T-helper 22 cell (primary cell): ENCODE measurements around the gene KIAA1549.
"Not testable (repeated sequence)": the region's sequence is repeated elsewhere in the genome, so short reads cannot be mapped to it uniquely, and the experiment has no call there.

Experiments used
- DNase-seq: peaks from one replicate; pipeline ENCODE4 v3.0.0-alpha.2; 2020; ENCODE audit warnings: low read depth

Gene KIAA1549

DNA sequence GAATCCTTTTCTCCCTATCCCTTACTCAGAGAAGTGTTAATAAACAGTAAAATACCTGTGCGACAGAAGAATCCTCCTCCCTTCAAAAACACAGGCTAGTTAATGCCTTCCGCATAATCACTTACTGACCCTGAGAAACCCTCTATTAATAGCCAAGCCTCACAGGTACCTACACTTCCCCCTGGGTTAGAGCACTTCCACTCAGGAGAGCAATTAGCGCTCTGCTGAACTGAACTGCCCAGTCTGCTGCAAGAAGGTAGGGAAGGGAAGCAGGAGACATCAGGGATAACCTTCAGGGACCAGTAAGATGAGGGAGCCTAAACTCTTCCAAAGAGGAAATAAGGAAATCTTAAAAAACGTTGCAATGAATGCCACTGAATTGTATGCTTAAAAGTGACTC lies 39.6 kb downstream of the KIAA1549 start:
- no peak for DNase-seq

DNA sequence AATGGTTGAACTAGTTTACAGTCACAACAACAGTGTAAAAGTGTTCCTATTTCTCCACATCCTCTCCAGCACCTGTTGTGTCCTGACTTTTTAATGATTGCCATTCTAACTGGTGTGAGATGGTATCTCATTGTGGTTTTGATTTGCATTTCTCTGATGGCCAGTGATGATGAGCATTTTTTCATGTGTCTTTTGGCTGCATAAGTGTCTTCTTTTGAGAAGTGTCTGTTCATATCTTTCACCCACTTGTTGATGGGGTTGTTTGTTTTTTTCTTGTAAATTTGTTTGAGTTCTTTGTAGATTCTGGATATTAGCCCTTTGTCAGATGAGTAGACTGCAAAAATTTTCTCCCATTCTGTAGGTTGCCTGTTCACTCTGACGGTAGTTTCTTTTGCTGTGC lies 40.6 kb downstream of the KIAA1549 start:
- not testable (repeated sequence) for DNase-seq

DNA sequence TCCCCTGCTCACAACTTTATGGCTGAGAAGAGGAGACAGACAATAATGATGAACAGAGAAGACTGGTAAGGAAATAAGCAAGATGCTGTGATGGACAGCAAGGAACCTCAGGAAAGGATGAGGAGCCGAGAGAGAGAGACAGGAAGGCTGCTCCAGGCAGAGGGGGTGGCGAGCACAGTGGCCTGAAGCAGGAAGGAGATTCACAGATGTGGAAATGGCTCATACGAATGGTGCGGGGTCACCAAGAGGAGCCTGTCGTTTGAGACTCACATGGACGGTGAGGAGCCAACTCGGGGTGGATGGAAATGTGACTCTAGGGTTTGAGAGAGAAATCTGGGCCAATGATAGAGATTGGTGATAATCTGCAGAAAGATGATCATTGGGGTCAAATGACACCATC lies 43.7 kb downstream of the KIAA1549 start:
- DNase-seq = no peak

DNA sequence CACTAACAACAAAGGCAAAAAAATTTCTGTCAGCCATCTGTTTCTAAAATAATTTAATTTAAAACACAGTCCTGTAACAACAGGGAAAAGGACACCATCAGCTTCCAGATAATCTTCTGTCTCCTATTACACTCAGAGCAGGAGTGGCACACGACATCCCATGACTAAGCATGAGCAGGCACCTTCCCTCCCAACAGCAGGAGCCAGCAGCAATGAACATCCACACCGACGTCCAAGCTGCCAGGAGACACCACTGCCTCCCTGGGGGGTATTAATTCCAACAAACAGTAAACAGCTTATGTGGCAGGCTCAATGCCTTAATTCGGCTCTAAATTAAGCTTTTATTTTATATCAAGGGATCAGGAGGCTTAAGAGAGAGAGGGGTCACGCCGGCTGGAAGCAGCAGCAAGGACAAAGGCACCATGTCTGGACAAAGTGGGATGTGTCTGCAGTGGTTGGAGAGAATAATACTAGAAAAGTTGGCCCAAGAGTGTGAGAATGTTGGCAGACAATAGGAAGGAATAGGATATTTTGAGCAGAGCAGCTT lies 45.7 kb downstream of the KIAA1549 start:
- no peak for DNase-seq

DNA sequence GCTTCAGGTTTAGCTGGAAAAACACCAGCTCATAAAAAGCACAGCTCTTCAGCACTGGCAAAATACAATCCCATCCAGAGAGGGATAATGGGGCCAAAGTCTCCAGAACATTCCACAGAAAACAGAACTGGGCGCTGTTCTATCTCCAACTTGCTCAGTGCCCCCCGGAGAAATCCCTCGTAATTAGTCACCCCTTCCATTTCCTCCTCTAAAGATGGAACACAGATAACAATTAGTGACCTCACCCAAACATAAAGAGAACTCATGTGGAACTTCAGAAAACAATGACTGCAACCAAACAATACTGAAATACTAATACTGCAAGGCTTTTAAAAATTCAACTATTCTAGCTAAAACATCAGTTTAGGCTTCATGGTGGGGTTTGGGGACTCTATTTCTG lies 46.3 kb downstream of the KIAA1549 start:
- no peak for DNase-seq

DNA sequence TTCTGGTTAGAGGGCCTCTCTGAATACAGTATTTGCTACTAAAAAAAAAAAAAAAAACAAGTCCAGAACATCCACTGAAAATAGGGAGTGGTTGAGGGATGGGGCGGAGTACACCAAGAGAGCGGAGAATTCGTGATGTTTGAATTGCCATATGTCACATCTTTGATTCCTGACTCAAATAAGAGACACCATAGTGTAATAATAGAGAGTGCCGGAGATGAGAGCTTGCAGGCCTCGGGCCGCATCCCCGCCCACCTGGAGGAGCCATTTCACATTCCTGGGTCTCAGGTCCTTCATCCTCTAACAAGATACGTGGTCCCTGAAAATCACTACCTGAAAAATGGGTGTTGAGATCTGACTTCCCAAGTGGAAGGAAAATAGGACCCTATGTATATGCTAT lies 46.8 kb downstream of the KIAA1549 start:
- no peak for DNase-seq

DNA sequence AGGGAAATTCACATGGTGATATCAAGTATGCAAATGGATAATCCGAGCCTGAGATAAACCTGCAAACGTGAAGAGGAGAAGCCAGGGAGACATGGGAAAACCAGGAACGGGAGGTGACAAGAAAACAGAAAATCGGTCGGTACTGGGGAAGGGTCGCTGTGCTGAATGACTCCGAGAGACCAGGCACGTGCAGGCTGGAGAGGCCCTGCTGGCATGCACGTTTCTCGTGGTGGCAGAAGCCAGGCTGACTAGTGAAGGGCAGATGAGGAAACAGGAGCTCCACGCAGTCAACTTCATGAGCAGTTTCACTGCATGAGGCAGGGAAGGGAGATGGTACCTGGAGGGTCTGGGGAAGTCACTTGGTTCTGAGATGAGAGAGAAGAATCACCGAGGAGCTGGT lies 48.3 kb downstream of the KIAA1549 start:
- DNase-seq = no peak

DNA sequence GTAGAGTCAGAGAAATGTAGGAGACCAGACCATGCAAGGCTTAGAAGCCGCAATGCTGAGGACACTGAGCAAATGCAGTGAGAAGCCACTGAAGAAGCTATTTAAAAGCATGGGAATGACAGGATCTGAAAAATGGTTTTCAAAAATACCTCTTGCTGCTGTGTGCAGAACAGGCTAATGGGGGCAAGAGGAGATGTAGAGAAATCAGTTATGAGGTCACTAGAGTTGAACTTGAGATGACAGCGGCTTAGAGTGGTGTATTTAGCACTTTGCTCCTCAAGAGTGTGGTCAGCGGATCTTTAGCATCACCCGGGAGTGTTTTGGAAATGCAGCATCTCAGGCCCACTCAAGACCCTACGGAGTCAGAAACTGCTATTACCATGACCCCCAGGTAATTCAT lies 48.8 kb downstream of the KIAA1549 start:
- no peak for DNase-seq

DNA sequence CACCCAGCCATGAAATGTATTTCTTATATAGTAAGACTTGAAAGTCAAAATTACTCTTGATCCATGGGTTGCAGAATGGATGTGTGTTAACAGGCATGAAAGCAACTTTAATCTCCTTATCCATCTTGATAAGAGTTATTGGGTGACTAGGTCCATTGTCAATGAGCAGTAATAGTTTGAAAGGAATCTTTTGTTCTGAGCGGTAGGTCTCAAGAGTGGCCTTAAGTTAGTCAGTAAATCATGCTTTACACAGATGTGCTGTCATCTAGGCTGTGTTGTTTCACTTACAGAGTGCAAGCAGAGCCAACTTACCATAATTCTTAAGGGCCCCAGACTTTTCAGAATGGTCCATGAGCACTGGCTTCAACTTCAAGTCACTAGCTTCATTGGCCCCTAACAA lies 51.2 kb downstream of the KIAA1549 start:
- no peak for DNase-seq

DNA sequence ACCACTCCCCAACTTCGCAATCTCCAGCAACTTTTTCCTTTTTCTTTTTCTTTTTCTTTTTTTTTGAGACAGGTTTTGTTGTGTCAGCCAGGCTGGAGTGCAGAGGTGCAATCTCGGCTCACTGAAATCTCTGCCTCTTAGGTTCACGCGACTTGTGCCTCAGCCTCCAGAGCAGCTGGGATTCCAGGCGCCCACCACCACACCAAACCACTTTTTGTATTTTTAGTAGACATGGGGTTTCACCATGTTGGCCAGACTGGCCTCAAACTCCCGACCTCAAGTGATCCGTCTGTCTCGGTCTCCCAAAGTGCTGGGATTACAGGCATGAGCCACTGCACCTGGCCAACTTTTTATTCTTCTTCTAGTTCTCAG lies 55.0 kb downstream of the KIAA1549 start:
- DNase-seq = no peak

DNA sequence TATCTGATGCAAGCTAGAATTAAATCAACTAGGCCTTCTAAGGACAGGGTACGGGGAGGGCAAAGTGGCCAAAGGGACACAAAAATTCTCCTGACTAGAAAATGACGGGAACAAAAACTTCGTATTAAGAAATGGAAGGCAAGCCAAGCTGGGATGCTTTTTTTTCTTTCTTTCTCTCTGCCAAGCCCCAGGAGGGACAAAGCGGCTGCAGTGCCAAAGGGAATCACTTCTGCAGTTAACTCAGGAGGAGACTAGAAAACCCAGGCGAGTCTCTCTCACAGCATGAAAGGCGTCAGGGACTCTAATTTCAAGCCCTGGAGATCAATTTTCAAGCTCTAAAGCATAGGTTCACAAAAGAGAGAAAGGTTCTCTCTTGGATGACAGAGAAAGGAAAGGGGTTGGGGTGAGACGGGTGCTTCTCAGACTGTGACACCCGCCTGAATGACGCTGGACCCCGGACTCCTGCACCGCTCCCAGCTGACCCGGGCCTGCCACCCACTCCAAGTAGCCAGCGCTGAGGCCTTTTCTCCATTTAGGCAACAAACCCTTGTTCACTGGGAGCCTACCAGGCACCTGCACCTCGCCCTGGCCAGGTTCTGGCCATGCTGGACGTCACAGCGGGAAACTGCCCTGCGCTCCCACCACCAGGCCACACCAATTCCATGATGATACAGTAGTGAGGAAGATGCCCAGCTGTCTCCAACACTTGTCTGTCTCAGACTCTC lies 56.5 kb downstream of the KIAA1549 start:
- no peak for DNase-seq

DNA sequence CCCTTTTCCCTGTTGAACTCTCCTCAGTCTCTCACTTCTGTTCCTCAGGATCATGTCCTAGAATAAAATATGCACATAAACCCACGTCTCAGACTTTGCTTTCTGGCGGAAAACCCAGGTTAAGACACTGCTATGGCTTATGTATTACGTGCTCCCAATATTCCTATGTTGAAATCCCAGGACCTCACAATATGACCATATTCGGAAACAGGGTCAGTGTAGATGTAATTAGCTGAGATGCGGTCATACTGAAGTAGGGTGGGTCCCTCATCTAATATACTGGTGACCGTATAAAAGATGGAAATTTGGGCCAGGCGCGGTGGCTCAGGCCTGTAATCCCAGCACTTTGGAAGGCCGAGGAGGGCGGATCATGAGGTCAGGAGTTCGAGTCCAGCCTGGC lies 59.9 kb downstream of the KIAA1549 start:
- no peak for DNase-seq

DNA sequence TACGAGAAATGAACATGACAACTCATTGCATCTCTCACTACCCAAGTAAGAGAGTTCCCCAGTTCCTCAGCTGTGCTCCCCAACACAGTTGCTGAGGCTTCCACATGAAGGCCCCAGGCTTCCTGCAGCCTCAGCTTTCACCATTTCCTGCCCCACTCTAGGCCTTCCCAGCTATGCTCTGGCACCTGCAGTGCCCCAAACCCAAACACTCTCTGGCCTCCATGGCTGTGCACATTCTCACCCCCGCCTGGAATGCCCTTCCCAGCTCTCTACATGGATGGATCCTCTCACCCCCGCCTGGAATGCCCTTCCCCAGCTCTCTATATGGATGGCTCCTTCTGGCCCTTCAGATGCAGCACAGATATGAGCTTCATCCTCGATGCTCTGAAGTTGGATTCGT lies 61.3 kb downstream of the KIAA1549 start:
- DNase-seq = no peak

DNA sequence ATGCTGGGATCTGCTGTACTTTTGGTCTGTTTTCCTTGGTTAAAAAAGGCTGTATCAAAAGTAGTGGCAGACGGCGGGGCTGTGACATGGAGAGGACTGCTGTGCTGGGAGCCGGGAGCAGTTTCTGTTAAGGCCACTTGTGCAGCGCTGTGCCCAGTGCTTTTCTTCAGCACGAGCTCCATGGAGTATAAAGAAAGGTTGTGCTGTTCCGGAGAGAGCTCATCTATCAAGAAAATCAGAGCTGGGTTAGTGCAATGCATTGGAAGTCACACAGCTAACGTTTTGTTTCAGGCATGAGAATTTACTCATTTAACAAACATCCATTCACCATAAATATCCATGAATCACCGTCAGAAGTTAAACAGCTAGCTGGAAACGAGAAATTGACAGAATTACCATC lies 62.0 kb downstream of the KIAA1549 start:
- DNase-seq = no peak

DNA sequence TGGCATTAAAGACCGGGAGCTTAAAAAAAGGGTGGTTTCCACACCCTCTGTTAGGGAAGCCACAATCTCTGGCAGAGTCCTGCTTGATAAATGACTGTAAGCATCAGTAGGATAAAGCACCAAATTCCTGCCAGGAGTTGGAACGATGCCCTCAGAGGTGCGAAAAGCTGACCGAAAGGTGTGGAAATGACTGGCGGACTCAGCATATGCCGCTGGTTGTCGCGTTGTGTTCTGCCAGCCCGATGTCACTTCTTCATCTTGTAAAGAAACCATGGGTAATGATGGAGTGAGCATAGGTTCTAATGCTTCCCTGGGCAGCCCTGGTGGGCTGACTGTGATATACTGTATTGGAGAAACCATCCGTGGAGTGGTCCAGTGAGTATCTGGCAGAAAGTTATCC lies 62.4 kb downstream of the KIAA1549 start:
- DNase-seq = no peak

DNA sequence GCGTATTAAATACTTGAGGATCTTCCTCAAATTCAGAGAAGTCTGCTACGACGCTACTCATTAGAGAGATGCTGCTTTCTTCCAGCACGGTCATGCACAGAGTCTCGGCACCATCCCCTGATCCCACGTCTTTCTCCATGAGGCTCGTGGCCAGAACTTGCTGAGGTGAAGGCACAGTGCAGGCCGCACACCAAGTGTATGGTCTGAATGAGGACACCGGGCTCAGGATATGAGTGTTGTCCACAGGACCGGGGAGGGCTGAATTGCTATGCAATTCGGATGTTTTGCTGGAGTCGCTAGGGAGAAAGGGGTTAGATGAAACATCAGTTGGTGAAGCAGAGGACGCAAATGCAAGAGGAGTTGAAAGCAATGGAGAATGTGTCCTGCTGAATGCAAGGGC lies 63.0 kb downstream of the KIAA1549 start:
- DNase-seq = no peak

DNA sequence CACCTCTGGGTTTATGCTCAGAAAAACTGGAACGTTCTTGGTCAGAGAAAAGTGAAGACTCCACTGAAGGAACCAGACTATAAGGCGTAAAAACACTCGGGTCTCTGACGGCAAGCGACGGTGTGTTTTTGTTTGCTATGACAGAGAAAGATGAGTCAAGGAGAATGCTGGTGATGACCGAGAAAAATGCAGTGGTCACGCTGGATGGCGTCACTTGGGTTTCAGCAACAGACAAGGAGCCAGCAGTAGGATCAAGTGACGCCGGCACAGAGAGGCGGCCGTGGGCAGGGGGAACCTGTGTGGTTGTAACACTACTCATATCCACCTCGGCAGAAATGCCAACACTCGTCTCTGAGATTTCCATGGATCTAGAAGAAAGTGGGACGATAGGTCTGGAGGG lies 63.4 kb downstream of the KIAA1549 start:
- DNase-seq = no peak

DNA sequence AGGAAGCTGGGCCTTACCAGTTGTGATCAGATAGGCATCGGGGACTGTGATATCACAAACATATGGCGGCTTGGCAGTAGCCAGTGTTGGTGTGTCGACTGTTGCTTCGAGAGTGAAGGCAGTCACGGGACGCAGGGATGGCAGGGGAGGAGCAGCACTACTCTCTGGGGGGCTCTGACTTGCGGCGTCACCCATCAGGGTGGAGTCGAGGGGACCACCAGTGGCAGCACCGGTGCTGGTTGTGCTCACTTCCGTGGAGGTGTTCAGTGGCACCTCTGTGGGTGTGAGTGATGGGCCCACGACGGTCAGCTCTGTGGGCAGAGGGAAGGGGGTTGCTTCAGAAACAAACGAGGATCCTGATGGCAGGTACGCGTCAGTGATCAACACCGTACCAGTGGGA lies 64.5 kb downstream of the KIAA1549 start:
- DNase-seq = no peak

DNA sequence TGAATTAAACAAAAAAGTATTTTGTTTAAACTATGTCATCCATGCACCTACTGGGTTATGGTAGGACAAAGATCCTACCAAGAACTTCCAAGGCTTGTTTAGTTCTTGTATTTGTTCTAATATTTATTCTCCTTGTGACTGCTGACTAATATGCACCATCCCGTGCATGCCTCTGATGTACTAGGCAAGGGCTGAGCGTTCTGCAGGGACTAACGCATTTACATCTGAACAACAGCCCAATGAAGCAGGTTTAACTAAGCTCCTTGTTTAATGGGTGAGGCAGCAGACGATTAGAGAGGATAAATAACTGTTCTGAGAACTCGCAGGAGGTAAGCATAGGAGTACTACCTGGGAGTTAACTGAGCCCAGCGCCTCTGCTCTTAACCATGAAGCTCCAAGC lies 64.9 kb downstream of the KIAA1549 start:
- no peak for DNase-seq

DNA sequence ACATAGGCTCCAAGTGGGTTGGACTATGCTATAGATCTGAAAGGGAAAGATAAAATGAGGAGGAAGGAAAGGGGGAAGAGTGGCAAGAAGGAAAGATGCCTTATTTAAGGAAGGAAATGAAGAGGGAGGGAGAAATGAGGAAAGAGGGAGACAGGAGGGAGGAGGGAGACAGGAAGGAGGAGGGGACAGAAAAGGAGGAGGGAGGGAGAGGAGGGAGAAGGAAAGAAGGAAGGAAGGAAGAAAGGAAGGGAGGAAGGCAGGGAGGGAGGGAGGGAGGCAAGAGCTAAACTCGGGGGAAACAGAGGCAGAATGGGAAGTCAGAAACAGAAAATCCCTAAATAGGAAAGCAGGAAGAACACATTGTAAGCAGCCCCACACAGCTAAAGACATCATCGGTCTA lies 67.4 kb downstream of the KIAA1549 start:
- no peak for DNase-seq

DNA sequence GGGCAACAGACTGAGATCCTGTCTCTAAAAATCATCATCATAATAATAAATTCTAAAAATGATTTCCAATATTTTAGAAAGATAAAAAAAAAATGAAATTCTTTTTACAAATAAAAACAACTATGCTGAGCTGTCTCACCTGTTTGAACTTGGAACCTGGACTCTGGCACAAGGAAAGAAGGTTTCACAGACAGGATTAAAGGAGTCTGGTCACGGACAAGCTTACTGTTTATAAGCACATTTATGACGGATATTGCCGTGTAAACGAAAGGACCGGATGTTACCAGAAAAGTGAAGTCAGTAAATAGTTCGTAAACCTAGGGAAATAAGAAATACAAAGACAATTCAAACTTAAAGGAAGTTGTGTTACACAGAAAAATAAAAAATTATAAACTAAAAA lies 70.2 kb downstream of the KIAA1549 start:
- DNase-seq = no peak

DNA sequence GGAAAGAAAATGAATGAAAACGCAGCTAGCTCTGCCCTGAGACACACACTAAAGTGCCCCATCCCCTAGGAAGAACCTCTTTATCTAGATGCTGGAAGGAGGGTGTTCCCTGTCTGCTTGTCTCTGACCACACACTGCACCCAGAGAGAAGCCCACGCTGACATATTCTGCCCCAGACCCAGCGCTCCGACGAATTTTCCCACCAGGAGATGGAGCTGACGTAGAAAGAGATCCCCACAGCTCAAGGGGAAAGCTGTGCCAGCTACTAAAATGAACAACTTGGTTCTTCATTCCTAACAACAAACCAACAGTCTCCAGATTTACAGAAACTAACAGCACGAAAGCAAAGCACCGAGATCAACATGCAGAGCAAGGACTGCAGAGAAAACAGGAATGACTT lies 73.3 kb downstream of the KIAA1549 start:
- no peak for DNase-seq

DNA sequence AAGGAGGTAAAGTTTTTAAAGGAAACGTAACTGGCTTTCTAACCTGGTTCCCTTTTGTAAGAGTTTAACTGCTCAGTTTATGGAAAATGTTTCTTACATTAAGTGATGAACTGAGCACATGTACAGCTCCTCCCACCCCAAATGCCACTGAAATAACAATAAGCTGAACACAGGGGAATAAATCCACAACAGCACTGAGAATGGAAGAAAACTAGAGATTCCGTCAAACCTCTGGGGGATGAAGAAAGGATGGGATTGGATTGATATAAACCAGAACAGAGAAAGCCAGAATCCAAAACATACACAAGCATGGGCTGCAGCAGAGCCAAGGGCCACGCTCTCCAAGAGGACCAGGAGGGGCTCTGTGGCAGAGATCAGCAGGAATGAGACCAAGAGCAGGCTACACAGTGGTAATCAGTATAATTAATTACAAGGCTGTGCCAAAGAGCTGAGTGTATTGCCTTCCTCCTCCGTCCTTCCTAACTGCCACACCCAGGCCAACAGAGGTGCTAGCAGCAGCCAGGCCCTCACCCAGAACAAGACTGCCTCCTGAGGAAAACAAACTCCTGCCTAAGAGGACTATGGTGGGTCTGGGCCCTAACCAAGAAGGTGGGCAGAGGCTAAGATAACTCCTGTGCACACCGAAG lies 73.9 kb downstream of the KIAA1549 start:
- DNase-seq = no peak

DNA sequence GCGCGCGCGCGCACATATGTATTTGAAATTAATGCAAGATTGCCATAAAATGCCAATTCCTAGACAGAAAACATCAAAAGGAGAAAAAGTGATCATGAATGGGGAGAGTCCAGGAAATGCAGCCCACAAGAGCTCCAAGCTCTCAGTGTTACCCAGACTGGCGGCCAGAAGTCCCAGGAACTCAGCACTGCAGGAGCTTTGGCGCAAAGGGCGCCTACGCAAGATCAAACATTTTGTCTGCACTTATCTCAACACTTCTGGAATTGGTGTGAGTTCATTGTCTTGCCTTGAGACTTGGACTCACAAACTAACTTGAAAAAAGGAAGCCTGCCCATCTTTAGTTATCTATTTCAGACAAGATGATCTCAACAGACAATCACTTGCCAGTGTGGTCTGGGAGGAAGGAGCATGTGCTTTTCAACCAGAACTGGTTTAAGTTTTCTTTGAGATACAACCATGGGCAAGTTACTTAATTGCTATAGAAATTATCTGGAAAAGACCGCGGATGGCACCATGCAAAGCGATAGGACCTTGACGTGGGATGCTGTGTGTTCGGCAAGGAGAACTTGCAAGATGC lies 77.2 kb downstream of the KIAA1549 start:
- DNase-seq = no peak
